GM18499 (cell line): ENCODE data around the gene GPR146.

ENCODE experiments used
- ATAC-seq: cut with Tn5 transposase; IDR thresholded peaks from one replicate; pipeline ENCODE4 v1.9.1; 2021; ENCODE audit warnings: moderate number of reproducible peaks; ENCODE audit not compliant: insufficient read depth, unreplicated experiment

The GPR146 gene

DNA sequence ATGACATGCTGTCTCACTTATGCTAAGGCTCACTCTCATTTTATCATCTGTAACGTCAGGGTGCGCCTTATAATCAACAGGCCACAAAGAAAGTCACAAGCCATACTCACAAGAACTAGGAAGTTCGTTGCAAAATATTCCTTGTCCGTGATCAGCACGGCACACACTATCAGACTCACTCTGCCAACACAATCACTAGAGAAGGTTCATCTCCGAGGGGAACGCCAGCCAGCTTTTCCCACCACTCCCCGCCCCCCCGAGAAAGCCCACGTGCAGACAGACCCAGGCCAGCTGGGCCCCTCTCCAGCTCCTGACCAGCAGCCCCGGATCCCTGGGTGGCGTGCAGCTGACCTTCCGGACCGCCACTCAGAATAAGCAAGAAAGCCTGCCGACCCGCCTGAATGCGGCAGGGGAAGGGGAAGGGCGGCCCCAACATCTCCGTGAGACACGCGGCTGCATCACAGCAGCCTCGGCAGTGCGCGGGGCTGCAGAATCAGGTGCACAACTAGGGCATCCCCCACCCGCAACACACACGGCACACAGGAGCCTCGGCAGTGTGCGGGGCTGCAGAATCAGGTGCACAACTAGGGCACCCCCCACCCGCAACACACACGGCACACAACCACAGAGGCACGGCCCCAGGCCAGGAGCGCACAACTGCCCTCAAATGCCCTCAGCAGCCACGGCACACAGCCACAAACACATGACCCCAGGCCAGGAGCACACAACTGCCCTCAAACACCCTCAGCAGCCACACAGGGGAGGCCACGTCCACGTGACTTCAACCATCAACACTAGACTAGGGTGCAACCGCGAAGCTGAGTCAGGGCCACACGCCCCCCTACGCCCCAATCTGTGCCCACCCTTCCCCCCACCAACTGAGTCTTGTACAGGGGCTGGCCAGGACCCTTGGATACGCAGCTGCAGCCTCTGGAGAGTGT is 2.5 kb upstream of the GPR146 start:
- ATAC-seq, result no peak

GRCh38 chr7:1042492-1042833 is 1.9 kb upstream of the GPR146 start:
- ATAC-seq, result no peak

DNA sequence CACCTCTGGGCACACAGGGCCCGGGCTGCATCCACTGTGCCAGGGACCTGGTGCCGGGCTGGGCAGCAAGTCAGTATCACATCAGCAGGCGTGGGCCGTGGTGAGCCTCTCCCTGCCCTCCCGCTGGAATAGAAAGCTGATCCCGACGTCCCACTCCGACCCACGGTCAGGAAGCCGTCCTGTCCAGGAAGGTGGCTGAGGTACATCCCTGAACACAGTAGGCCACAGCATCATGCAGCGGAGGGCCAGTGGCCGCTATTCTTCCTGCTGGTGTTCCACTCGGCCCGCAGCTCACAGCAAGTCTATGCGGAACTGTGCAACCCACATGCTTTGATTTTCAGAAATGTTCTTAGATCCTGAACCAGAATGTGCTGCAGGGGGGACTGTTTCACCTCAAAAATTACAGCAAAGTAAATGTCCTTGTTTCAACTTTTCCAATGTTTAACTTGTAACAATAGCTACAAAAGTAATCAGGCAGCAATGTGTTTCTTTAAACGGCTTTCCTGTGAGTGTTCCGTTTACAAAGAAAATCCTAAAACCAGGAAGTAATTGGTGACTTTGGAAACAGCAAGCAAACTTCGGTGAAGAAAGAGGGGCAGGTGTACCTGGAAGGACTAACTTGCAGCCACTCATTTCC is 676 bp upstream of the GPR146 start:
- ATAC-seq, result no peak

DNA sequence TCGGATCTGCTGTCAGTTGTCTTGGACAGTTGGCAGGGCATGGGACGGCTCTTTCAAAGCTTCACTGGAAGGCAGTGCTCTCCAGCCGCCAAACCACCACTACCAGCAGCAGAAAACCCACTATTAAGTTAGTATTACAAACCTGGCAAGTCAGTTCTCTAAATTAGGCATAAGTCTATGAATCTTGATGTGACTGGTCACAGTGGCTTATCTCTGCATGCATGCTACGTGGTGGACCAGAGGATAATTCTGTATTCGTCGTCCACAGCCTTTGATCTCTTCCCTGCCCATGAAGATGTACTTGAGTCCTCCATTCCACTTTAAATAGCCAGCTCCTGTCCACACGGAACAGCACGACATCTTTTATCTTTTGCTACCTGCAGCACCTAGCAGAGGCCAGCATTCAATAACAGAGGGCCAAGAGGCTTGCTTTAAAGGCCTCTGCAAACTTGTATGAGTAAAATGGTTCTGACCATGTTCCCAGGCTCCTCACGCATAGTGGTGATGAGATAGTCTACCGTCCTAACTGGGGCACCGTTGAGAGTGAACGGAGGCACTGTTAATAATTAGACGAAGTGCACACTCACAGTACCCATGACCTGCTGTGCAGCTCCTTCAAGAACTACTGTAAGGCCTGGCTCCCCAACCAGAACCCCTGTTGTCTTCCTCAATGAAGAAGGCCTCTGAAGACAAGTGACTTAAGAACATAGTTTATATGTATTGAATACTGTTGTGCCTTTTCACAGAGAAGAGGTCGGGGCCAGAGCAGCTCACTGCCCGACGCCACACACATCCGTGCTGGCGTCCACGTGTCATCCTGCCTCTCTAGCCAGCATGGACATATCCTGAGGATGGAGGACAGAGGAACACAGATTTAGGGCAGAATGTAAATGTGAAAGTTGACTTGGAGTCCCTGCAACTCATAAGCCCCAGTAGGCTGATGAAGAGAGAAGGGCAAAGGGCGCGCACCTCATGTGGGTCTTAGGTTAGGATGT is 1.0 kb downstream of the GPR146 start:
- ATAC-seq, result no peak

DNA sequence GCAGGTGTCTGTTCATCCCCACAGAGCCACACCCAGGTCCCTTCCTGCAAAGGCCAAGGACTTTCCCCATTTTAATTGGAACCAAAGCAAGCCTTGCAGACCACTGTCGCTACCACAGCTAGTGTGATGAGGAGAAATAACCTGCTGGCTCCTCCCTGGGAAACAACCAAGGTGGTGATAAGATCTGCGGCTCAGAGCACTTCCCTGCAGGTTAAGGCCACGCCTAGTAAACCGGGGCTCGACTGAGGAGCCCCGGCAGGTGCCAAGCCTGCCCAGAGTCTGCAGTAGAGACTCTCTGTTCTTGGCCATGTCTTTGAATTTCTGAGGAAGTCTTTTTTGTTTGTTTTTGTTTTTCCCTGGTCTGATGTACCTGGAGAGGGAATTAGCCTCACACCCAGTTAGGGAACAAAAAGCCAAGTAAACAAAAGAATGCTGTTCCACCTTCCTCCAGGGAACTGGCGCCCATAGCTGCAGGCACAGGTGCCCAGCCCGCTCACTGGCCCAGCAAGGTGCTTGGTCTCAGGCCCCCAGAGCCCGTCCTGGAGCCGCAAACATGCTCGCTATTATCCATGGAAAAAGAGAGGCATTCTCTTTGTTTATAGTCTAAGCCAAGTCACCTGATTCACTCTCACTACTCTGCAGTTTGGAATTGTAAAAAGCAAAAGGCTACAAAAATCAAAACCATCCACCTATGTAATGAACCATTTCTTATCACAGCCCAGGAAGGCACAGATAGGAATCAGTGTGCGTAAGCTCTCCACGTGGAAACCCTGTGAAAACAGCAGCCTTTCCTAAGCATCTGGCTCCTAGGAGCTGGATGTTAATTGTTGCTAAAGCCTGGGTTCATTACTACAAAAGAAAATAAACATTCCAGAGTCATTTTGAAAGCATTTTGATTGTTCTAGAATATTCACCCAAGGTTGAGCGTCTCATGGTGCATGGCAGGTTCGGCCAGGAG is 2.7 kb downstream of the GPR146 start:
- ATAC-seq, result no peak

DNA sequence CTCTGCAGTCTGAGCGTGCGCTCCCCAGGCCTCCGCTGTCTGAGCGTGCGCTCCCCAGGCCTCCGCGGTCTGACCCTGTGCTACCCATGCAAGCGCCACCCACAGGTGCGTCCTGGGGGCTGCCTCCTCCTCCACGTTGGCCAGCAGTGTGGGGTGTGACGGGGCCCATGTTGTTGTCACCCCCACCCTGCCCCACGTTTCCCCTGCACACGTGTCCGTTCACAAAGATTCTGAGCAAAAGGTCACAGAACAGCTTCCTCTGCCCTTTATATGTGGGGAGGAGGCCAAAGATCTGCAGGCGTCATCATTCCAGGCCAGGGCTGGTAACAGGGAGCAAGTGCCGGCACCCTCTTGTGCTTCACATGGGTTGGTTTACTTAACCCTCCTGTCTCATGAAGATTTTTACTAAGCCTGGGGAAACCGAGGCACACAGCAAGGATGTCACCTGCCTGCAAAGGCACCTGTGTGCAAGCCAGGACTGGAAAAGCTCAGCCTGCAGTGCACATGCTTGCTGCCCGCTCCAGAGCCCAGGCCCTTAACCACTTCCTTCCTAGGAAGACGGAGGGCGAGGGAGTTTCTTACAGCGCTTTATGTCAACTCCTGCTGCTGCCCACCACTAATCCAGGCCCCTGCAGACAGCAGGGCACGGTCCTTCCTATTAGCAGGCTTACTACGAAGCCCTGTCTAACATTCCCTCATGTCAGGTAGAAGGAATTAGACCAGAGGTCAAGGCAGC is 4.8 kb downstream of the GPR146 start:
- ATAC-seq, result no peak

DNA sequence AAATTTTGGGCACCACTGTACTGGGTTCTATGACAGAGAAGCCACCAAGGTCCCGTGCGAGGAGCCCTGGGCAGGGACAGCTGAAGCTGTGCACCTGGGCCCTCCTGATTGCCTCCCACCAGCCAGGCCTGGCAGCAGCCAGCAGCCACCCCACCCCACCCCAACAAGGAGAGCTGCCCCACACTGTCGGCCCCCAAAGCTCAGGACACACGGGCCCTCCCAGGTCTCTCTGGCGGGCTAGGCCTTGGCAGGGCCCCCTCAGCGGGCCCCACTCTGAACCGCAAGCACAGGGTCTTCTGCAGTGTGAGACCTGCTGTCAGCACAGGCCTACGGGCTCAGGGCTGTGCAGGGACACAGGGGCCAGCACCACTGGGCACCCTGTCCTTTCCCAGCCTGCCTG is 5.5 kb downstream of the GPR146 start:
- no peak for ATAC-seq

GRCh38 chr7:1050254-1050906 is 6.0 kb downstream of the GPR146 start:
- ATAC-seq, result no peak

DNA sequence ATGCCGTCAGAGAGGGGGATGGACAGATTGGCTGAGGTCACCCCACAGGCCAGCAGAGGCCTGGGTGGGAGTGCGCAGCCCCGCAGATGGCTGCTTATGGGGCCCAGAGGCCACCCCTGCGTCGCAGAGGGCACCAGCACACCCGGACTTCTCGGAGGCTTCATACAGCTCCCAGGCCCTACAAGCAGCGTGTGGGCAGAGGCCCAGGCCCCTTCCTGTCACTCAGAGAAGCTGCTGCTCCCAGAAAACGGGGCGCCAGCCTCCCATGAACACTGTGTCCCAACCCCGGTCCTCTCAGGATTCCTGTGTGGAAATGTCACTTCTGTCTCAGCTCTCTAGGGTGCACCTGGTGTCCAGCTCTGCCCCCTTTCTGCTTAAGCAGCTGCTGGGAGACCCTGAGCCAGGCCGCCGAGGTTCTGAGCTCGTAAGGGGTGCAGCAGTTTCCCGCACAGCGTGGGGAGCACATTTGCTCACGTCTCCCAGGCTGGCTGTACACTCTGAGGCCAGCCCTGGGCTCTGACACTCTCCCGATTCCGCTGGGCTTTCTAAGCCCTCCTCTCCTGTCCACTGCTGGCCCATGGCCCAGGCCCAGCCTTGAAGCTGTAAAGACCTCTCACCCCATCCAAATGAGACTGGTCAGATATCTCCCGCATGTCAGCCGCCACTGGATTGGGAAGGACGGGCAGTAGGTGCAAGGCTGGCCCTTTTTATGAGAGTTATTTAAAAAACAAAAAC is 6.8 kb downstream of the GPR146 start:
- ATAC-seq, result no peak

GRCh38 chr7:1052031-1052818 is 7.9 kb downstream of the GPR146 start:
- ATAC-seq, result no peak

DNA sequence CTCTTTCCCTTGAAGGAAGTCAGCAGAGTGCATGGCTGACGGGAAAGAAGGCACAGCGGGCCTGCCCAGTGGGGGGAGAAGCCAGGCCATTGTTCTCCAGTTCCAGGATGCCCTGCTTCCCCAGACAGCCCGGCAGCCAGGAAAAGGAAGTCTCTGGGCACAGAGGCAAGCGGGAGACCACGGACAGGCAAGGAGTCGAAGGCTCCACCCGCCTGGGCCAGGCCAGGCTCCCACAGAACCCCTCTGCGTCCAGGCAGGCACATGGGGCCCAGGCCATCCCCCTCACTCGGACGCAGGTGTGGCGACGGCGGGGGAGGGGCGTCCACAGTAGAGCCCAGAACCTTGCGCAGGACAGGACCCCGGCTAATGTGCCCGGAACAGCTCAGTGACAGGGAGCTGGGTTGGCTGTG is 8.7 kb downstream of the GPR146 start:
- ATAC-seq, result no peak

- ATAC-seq, result no peak
Observed at GRCh38 chr7:1053816-1054370, 9.5 kb downstream of the GPR146 start.

DNA sequence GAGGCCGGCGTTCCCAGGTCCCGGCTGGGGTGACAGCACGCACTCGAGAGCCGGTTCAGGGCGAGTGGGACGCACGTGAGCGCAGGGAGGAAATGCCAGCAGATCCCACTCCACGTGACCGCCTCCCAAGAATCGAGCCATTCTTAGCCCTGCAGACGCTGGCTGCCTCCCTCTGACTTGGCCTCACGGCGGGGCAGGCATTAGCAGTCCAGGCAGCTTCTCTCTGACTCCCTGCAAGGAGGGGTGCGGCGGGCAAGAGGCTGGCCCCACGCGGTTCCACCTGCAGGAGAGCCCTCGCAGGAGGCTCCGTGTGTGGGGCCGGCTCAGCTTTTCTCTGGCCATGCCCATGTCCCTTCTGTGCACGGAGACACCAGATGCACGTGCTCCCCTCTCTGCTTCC is 10.1 kb downstream of the GPR146 start:
- no peak for ATAC-seq

- ATAC-seq, result no peak
Observed at GRCh38 chr7:1054861-1055450, 10.6 kb downstream of the GPR146 start.

- ATAC-seq, result no peak
Observed at GRCh38 chr7:1055491-1055955, 11.2 kb downstream of the GPR146 start.
